GM18868 (cell line): ENCODE data around the gene AGPAT4.
"Not testable (repeated sequence)": the region's sequence is repeated elsewhere in the genome, so short reads cannot be mapped to it uniquely, and the experiment has no call there.

Experiments
- ATAC-seq: cut with Tn5 transposase; IDR thresholded peaks from one replicate; pipeline ENCODE4 v1.9.1; 2021; ENCODE audit warnings: mild to moderate bottlenecking, moderate library complexity; ENCODE audit not compliant: unreplicated experiment

AGPAT4 gene

GRCh38 chr6:161210857-161211256 is 63.0 kb downstream of the AGPAT4 start:
- no peak for ATAC-seq

DNA sequence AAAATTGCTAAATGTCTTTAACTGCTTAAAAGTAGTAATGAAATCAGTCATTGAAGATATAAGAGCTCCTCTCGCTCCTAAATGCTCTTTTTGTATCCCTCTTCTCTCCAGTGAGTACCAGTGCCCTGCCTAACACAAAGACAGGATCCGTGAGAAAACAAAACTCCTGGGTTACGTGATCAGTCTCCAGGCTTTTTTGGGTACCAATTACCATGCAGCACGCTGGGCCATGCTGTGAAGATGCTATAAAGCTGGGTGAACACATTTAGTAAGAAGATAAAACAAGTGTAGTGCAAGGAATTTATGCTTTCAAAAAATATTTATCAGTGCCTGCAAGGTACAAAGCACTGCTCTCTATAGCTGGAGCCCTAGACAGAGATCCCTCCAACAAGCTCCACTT is 66.7 kb downstream of the AGPAT4 start:
- ATAC-seq, result no peak

- no peak for ATAC-seq
Measured at GRCh38 chr6:161204866-161205557, 68.8 kb downstream of the AGPAT4 start.

DNA sequence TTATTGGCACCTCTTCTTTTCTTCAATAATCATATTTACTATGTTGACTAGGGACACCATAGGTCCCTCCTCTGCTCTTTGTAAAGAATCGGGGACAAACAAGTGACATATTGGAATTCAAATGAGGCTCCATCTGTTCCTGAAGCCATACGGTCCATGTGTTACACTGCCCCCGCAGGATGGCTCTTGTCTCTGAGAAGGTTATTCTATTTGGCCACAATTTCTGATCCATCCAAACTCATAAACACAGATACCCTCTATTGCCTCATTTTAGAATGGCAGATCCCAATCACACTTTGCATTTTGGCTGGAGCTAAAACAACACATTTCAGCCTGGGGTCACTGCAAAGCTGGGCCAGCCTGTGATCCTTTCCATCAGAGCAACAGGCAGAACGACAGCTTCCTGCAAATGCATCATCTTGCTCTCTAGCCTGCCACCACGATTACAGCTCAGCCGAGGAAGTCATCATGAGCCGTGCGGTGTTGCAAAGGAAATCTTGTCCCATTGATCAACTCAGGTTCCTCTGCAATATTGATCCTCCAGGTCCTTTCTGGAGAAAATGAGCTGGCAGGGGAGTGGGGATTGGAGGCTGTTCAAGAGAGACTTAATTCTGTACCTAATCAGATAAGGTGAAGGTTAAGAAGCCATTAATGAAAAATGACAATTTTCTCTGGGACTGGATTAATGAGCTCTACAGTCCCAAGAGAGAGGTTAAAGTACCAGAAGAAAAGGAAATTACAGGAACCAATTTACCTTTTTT is 73.1 kb downstream of the AGPAT4 start:
- ATAC-seq, result no peak

GRCh38 chr6:161199850-161200249 is 74.0 kb downstream of the AGPAT4 start:
- no peak for ATAC-seq

GRCh38 chr6:161198783-161199460 is 74.9 kb downstream of the AGPAT4 start:
- no peak for ATAC-seq

DNA sequence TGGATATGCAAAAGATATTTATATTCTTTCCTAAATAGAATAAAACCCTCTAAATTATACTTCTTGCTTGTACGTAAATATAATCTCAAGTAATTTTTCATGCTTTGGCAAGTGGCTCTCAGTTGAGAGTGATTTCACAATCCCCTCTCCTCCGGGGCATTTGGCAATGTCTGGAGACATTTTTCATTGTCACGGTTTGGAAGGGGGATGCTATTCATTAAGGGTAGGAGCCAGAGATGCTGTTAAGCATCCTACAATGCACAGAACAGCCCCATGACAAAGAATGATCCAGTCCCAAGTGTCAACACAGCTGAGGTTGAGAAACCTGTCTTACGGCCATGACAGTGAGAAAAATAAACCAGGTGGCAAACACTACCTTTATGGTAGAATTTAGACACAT is 75.7 kb downstream of the AGPAT4 start:
- ATAC-seq, result no peak

GRCh38 chr6:161195386-161195785 is 78.5 kb downstream of the AGPAT4 start:
- no peak for ATAC-seq

DNA sequence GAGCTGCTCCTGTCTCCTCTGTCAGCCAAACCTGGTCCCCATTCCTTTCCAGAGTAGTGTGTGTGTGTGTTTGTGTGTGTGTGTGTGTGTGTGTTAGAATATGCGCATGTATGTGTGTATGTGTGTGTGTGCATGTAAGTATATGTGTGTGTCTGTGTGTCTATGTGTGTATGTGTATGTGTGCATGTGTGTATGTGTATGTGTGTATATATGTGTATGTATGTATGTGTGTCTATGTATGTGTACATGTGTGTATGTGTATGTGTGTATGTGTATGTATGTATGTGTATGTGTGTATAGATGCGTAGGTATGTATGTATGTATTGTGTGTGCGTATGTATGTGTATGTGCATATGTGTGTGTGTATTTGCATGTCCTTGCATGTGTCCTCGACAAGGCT is 79.5 kb downstream of the AGPAT4 start:
- ATAC-seq, result no peak

GRCh38 chr6:161192636-161193411 is 81.0 kb downstream of the AGPAT4 start:
- ATAC-seq, result no peak

DNA sequence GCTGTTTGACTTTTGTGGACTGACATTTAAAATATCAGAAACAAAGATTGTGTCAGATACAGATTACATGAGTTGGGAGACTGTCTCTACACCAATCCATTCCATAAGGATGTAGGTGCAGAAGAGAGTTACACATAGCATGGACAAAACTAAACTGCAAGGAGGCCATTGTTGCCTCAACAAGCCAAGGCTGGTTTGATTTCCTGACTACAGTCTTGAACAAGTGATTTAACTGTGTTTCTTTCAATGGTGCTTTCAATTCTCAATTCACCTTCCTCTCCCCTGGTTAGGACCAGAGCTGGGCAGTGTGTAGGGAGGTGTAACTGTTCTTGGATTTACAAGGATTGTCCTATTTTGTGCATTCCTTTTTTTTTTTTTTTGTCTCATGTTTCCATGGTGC is 82.2 kb downstream of the AGPAT4 start:
- ATAC-seq, result no peak

- no peak for ATAC-seq
Measured at GRCh38 chr6:161191007-161191406, 82.9 kb downstream of the AGPAT4 start.

DNA sequence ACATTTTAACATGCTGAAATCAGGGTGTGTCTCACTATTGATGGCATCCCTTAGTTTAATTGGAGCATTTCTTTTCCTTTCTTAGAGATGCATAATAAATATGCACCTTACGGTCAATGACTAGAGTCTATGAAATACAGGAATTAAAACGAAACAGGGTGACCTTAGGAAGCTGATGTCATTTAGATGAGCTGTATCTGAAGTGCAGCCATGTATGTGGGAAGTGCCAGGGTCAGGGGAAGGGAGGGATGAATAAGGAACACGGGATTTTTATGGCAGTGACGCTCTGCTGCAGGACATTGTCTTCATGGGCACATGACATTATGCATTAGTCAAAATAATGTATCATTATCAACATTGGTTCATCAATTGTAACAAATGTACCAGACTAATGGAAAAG is 84.0 kb downstream of the AGPAT4 start:
- ATAC-seq, result no peak

GRCh38 chr6:161188547-161189465 is 85.1 kb downstream of the AGPAT4 start:
- no peak for ATAC-seq

DNA sequence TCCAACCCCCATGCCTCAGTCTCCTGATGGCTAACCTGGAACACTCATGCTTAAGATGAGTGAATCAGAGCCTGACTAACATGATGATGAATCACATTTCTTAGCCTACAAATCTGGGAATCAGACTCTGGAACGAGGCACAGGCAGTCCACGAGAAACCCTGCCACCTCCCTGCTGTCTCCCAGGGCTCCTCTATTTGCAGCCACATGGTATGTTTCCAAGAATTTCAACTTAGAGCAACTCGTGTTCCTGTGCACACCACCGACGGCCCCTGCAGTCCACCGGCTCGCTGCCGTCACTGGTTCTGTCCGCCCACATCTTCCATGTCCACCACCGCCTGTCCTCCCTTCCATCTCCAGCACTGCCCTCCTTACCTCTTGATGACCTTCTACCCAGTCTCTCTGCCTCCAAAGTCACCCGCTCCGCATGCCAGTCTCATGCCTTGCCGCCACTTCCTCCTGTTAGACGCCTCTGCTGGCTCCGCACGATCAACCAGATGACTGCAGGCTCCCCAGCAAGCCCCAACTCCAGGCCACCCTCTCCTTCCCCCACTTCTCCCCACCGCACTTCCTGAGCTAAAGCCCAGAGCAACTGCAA is 87.6 kb downstream of the AGPAT4 start:
- no peak for ATAC-seq

- no peak for ATAC-seq
Measured at GRCh38 chr6:161181121-161181520, 92.7 kb downstream of the AGPAT4 start.

GRCh38 chr6:161178155-161178554 is 95.7 kb downstream of the AGPAT4 start:
- ATAC-seq, result not testable (repeated sequence)

DNA sequence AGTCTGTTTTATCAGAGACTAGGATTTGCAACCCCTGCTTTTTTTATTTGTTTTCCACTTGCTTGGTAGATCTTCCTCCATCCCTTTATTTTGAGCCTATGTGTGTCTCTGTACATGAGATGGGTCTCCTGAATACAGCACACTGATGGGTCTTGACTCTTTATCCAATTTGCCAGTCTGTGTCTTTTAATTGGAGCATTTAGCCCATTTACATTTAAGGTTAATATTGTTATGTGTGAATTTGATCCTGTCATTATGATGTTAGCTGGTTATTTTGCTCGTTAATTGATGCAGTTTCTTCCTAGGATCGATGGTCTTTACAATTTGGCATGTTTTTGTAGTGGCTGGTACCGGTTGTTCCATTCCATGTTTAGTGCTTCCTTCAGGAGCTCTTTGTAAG is 97.4 kb downstream of the AGPAT4 start:
- not testable (repeated sequence) for ATAC-seq

GRCh38 chr6:161172769-161173168 is 101.1 kb downstream of the AGPAT4 start:
- not testable (repeated sequence) for ATAC-seq

- ATAC-seq, result no peak
Measured at GRCh38 chr6:161171207-161171606, 102.7 kb downstream of the AGPAT4 start.
